Measurements from ENCODE around the gene LY6G5C. TPM values are rescaled to one million over a fixed set of nuclear protein-coding genes. Genes with fewer than 3 reads are reported as not detected.

The LY6G5C gene
- total RNA-seq = not detected in 2 replicates

DNA sequence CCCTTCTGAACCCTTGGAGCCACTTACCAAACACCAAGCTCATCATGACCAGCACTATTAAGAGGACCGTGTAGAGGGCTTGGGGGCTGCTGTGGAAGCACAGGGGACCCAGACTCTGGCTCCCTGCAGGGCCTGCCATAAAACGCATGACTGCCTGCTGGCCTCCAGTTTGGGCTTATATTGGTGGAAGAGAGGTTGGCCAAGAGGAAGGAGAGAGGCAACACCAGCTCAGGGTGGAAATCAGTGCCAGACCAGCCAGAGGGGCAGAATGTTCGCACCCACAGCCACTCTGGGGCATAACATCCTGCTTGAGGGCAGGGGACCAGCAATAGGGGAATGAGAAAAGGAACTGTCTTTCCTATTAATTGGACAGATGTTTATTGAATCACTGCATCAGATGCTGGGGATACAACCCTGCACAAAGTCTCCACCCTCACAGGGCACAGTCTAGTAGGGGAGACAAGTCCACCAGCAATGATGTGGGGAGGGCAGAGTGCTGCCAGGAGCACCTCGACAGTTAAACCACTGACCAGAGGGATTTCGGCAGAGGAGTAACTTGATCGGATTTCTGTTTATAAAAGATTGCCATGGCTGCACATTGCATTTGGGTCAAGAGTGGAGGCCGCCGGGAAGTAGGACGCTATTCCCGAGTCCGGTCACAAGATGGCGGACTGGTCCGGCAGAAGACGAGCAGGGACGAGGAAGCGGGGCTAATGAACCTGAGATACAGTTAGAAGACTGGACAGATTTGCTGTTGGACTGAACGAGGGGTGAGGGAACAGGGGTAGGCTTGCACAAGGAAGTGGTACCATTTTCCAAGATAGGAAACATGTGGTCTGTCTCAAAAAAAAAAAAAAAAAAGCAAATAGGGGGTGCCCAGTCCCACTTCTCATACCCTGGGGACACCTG is at the start of gene LY6G5C:
Gene LY6G5C (minus strand): TSS at position 842 of the 909 bp plus-strand sequence. CDS start 694 bp downstream, at position 148.

DNA sequence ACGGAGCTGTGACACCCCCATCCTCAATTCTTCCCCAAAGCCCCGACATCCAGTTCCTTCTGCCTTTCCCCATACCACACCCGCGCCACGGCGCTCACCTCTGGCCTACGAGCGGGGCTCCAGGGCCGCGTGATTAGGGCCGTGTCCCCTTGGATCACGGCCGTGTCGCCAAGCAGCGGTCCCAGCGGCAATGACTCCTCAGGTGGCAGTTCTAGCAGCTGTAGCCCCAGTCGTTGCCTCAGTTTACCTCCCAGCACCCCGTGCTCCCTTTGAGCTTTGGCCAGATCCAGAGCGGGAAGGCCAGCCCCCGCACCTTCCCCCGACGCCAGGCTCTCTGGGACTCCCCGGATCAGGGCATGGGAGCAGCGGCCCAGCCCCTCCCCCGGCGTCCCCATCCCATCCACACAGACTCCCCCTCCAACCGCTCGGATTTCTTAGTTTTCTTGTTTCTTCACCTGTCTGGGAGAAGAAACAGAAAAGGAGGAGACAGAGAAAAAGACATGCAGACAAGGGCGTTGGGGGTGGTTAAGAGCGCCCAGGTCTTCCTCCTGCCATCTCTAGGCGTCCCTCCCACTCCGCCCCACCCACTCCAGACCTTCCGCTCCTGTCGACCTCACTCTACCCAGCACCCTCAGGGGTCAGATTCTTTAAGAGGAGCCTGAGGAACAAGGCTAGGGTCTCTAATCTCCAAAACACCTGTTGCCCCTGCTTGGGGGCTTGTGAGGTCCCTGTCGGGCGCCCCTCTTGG is 48.1 kb upstream of the LY6G5C start, which contains the start of gene DDAH2:
Gene DDAH2 (minus strand): TSS at position 533 of the 748 bp plus-strand sequence. CDS start 138 bp downstream, at position 395.

DNA sequence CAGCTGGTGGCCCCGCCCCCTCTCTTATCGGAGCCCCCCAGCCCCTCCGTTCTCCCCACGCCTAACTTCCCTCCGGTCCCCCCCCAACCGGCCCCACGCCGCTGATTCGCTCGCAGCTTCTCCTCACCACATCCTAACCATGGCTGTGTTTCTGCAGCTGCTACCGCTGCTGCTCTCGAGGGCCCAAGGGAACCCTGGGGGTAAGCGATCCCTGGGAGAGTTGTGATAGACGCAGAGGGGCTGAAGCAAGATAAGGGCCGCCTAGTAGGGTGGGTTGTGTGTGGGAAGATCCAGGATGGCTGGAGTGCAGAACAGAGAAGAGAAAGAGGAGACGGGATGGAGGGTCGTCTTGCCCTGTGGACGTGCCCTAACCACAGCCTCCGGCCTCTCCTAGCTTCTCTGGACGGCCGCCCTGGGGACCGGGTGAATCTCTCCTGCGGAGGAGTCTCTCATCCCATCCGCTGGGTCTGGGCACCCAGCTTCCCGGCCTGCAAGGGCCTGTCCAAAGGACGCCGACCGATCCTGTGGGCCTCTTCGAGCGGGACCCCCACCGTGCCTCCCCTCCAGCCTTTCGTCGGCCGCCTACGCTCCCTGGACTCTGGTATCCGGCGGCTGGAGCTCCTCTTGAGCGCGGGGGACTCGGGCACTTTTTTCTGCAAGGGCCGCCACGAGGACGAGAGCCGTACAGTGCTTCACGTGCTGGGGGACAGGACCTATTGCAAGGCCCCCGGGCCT is 42.5 kb upstream of the LY6G5C start, which contains the start of gene MPIG6B:
Gene MPIG6B (plus strand): TSS at position 129 of the 735 bp plus-strand sequence. CDS start 11 bp downstream, at position 140.

DNA sequence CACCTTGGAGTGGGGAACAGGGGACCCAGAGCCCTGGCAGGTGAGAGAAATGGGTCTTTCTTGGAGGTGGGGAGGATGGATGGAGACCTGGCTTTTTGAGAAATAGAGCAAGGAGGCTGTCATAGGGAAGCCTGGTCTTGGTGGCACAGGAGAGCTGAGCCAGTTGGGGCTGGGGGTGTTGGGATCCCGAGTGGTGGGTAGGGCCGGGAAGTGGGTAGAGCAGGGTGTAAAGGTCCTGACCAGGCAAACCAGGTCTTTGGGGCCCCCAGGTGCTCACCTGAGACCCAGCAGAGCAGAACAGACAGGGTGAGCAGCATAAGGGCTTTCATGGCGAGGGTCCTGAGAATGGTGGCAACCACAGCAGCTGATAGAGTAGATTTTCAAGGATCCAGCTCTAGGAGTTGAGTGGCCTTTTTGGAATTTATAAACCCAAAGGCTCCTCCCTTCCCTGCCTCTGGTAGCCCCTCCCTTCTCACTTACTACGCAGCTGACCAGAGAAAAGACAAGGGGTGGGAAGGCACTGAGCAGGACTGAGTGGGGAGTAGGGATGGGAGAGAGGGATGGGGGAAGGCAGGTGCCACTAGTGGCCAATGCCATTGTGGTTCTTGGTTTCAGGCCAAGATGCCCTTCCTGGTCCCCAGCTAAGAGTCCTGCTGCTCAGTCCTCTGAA is 40.6 kb upstream of the LY6G5C start, which contains the start of gene LY6G6C:
Gene LY6G6C (minus strand): TSS at position 396 of the 670 bp plus-strand sequence. CDS start 67 bp downstream, at position 329.

DNA sequence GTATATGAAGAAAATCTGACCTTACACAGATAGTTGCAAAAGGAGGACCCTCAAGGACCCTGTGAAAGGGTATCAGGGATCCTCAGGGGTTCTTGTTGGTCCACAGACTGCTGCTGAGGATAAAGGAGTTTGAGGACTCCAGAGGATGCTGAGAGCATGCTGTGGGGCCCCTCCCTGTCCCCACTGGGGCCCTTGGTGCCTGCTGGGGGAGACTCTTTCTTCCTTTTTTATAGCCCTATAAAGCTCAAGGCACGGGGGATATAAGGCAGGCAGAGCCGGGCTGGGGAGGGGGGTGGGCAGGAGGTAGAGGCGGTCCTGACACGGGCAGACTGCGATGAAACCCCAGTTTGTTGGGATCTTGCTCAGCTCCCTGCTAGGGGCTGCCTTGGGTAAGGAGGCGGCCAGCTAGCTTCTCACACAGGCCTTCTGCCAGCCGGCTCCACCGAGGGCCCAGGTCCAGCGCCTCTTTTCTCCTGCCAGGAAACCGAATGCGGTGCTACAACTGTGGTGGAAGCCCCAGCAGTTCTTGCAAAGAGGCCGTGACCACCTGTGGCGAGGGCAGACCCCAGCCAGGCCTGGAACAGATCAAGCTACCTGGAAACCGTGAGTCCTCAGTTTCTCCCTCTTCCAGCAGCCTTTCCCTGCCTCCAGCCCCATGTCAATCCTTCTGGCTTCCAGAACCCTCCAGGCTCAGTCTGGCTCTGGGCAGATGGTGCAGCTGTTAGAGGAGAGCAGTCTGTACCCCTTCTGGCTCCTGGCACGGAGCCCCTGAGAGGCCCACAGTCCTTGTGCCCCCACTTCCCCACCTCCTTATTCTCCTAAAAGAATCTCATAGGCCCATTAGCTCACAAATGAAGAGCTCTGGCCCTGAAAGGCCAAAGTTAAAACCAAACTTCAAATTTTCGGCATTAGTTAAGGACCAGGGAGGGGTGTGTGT is 34.4 kb upstream of the LY6G5C start, which contains the start of gene LY6G6D:
Gene LY6G6D (plus strand): TSS at position 327 of the 937 bp plus-strand sequence. CDS start 8 bp downstream, at position 335.

DNA sequence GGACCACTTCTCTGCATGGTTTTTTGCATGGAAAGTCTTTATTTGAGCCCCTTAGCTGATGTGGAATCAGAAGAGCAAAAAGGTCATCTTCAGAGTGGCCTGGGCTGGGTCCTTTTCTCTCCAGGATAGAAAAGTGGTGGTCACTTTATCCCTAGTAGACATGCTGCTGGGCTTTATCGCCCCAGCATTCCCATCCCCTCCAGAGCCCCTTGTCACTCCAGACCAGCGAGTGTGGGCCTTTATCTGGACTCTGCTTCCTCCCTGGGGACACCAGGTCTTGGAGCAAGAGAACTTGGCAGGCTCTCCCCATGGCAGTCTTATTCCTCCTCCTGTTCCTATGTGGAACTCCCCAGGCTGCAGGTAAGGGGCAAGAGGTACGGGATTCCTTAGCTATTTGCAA is 25.7 kb upstream of the LY6G5C start, which contains the start of gene LY6G6F:
Gene LY6G6F (plus strand): TSS at position 268 of the 400 bp plus-strand sequence. CDS start 41 bp downstream, at position 309.

DNA sequence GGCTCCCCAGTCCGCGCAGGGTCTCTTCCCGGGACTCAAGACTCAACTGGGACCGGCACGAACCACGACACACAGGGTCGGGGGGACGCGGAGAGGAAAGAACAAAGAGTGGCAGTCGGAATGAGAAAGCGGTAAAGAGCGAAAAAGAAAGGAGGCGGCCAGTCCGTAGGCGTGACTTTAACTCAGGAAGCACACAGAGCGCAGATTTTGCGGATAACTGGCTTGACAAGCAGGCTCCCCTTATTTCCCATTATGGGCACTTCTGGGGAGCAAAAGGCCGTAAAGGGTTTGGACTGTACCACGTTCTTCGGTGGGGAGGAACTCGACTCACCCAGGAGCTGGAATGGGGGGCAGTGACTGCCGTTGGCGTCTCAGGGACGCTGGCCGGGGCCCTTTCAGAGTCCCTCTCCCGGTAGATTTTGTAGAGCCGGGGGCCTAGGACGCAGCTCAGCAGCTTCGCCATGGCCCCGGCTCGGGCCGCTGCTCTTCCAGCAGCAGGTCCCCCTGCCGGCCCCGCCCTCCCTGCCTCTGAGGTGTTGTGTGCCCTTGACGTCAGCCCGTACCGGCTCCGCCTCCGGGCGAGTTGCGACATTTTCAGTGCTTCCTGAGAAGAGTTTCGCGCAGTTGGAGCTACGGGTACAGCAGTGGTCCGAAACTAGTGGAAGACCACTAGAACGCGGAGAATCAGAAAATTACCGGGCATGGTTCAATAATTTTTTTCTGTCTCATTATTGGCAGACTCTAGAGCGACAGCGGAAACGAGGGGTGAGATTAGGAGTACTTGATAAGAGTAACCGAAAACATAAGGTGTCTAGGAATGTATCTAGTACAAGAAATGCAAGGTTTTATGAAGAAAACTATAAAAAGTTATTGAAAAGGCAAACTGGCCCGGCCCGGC is 22.2 kb upstream of the LY6G5C start, which contains the start of gene ABHD16A:
Gene ABHD16A (minus strand): TSS at position 506 of the 898 bp plus-strand sequence. CDS start 43 bp downstream, at position 463.

DNA sequence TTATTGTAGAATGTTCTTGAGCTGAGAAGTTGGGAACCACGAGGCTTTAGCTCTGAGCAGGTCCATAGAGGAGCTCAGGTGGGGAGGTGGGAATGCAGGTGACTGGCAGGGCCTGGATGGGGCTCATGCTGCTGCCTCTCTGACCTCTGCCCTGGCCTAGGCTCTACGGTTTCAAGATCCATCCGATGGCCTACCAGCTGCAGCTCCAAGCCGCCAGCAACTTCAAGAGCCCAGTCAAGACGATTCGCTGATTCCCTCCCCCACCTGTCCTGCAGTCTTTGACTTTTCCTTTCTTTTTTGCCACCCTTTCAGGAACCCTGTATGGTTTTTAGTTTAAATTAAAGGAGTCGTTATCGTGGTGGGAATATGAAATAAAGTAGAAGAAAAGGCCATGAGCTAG is 11.2 kb downstream of the LY6G5C start, which contains the start of gene LY6G5B:
Gene LY6G5B (plus strand): TSS at position 301 of the 400 bp plus-strand sequence. CDS start 975 bp downstream, outside the sequence.

DNA sequence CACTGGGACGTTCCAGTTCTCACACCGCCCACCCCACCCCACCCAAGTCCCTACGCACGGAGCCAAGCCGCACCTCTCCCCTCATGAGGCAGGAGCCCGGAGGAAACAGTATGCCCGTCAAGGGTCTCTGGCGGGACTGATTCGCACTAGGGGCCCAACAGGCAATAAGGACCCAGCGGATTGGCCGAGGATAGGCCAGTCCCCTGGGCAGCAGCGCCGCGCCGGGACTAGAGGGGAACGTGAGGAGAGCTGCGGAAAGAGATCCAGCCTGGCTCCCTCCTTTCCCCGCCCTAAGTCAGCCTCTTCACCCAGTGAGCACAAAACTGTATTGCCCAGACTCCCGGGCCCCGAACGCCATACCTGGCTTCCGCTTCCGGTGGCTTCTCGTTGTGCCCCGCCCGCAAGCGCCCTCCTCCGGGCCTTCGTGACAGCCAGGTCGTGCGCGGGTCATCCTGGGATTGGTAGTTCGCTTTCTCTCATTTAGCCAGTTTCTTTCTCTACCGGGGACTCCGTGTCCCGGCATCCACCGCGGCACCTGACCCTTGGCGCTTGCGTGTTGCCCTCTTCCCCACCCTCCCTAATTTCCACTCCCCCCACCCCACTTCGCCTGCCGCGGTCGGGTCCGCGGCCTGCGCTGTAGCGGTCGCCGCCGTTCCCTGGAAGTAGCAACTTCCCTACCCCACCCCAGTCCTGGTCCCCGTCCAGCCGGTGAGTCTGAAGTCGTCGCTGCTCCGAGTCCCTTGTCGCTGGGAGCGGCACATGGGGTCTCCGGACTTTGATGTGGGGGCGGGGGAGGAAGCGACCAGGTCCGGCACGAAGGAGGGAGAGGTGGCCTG is 15.1 kb downstream of the LY6G5C start, which contains the start of gene CSNK2B:
Gene CSNK2B (plus strand): TSS at position 580 of the 836 bp plus-strand sequence. CDS start 752 bp downstream, outside the sequence.

GRCh38 chr6:31664790-31665500 is 15.9 kb downstream of the LY6G5C start, which contains the start of gene GPANK1:
GPANK1 (minus strand) TSS chr6:31664997; CDS start chr6:31664478, 519 bp downstream.

GRCh38 chr6:31660381-31661261 is 20.2 kb downstream of the LY6G5C start, which contains the start of gene C6orf47:
C6orf47 (minus strand) TSS chr6:31660778; CDS start chr6:31659947, 831 bp downstream.

GRCh38 chr6:31655349-31656237 is 25.3 kb downstream of the LY6G5C start, which contains the start of gene APOM:
APOM (plus strand) TSS chr6:31655894; CDS start chr6:31655967, 73 bp downstream.

